HG02870 (cell line): ENCODE results near the gene FAM168B.
A peak's percentile ranks its signal among the peaks of the same experiment; 100 is the strongest.
"Not testable (repeated sequence)": the region's sequence is repeated elsewhere in the genome, so short reads cannot be mapped to it uniquely, and the experiment has no call there.

Experiments
- ATAC-seq: cut with Tn5 transposase; IDR thresholded peaks from one replicate; pipeline ENCODE4 v1.9.1; 2021; ENCODE audit warnings: mild to moderate bottlenecking, moderate library complexity; ENCODE audit not compliant: unreplicated experiment

FAM168B gene

GRCh38 chr2:131103165-131103564, 9.9 kb upstream of the FAM168B start:
- ATAC-seq = no peak

GRCh38 chr2:131094463-131095281, 1.4 kb upstream of the FAM168B start:
- no peak for ATAC-seq

GRCh38 chr2:131093696-131094462, 619 bp upstream of the FAM168B start:
- peak; percentile 72 for ATAC-seq

GRCh38 chr2:131092458-131093005, 728 bp downstream of the FAM168B start:
- no peak for ATAC-seq

GRCh38 chr2:131085646-131086045, 7.6 kb downstream of the FAM168B start:
- no peak for ATAC-seq

GRCh38 chr2:131081190-131081589, 12.1 kb downstream of the FAM168B start:
- ATAC-seq = no peak

GRCh38 chr2:131079931-131080330, 13.3 kb downstream of the FAM168B start:
- not testable (repeated sequence) for ATAC-seq

GRCh38 chr2:131077966-131078365, 15.3 kb downstream of the FAM168B start:
- ATAC-seq = no peak

GRCh38 chr2:131077182-131077846, 15.9 kb downstream of the FAM168B start:
- no peak for ATAC-seq

- no peak for ATAC-seq
These were observed 16.6 kb downstream of the FAM168B start for GRCh38 chr2:131076707-131077106.

- not testable (repeated sequence) for ATAC-seq
These were observed 17.7 kb downstream of the FAM168B start for GRCh38 chr2:131075578-131075977.

- ATAC-seq = not testable (repeated sequence)
These were observed 25.1 kb downstream of the FAM168B start for GRCh38 chr2:131068172-131068571.

- ATAC-seq = no peak
These were observed 25.7 kb downstream of the FAM168B start for GRCh38 chr2:131067465-131068125.

GRCh38 chr2:131064589-131065512, 28.4 kb downstream of the FAM168B start:
- no peak for ATAC-seq

GRCh38 chr2:131063501-131064283, 29.6 kb downstream of the FAM168B start:
- no peak for ATAC-seq

GRCh38 chr2:131058920-131059319, 34.3 kb downstream of the FAM168B start:
- ATAC-seq = no peak

- no peak for ATAC-seq
These were observed 34.9 kb downstream of the FAM168B start for GRCh38 chr2:131058214-131058843.

- ATAC-seq = no peak
These were observed 36.4 kb downstream of the FAM168B start for GRCh38 chr2:131056932-131057287.
